ENCODE results near the gene ERGIC1. TPM values are rescaled to one million over a fixed set of nuclear protein-coding genes. Genes with fewer than 3 reads are reported as not detected.

ERGIC1 gene
- total RNA-seq, 2 donors from 2014 or later: 173 to 191 TPM

- Histone ChIP-seq H3K9me3 (no peaks in the 10 kb centered on the region), H3K9ac (ENCODE audit: low read depth in 2 of 2, low read length in 2 of 2) (peak overlapping the region in 1 of 2 donors; percentile 31), H3K27me3 (no peaks in the 10 kb centered on the region), H3K4me1 (no peaks in the 10 kb centered on the region), H3K36me3 (no peaks in the 10 kb centered on the region), H3K27ac (no peak overlapping the region), H3K4me3 (no peak overlapping the region)
- DNase-seq: no peak
- intact Hi-C loops (cut with DNase I): no loop called here
- TF ChIP-seq CTCF (IDR thresholded peaks at IDR 0.05): no peak
Measured at GRCh38 chr5:172878585-172878932, 44.5 kb downstream of the ERGIC1 start.

GRCh38 chr5:172878933-172879752, 45.1 kb downstream of the ERGIC1 start:
- intact Hi-C loops (cut with DNase I): no loop called here
- no peak for TF ChIP-seq CTCF (IDR thresholded peaks at IDR 0.05)
- H3K27me3 ChIP-seq: no peaks in the 10 kb centered on the region
- no peak overlapping the region for H3K27ac ChIP-seq
- no peaks in the 10 kb centered on the region for H3K9me3 ChIP-seq
- no peak for DNase-seq
- H3K9ac ChIP-seq (ENCODE audit: low read depth in 2 of 2, low read length in 2 of 2): peak overlapping the region in 1 of 2 donors; percentile 31
- no peaks in the 10 kb centered on the region for H3K36me3 ChIP-seq
- no peak overlapping the region for H3K4me3 ChIP-seq
- no peaks in the 10 kb centered on the region for H3K4me1 ChIP-seq

GRCh38 chr5:172881691-172882370, 47.8 kb downstream of the ERGIC1 start:
- H3K4me1 ChIP-seq: no peaks in the 10 kb centered on the region
- TF ChIP-seq CTCF (IDR thresholded peaks at IDR 0.05): no peak
- no peaks in the 10 kb centered on the region for H3K9me3 ChIP-seq
- H3K9ac ChIP-seq (ENCODE audit: low read depth in 2 of 2, low read length in 2 of 2): no peak overlapping the region
- no peak overlapping the region for H3K27ac ChIP-seq
- DNase-seq: no peak
- no peak overlapping the region for H3K4me3 ChIP-seq
- H3K36me3 ChIP-seq: no peaks in the 10 kb centered on the region
- intact Hi-C loops (cut with DNase I): no loop called here
- H3K27me3 ChIP-seq: no peaks in the 10 kb centered on the region

- no peak overlapping the region for H3K9ac ChIP-seq (ENCODE audit: low read depth in 2 of 2, low read length in 2 of 2)
- TF ChIP-seq CTCF (IDR thresholded peaks at IDR 0.05): no peak
- H3K9me3 ChIP-seq: no peaks in the 10 kb centered on the region
- H3K4me1 ChIP-seq: no peaks in the 10 kb centered on the region
- H3K36me3 ChIP-seq: no peaks in the 10 kb centered on the region
- intact Hi-C loops (cut with DNase I): no loop called here
- H3K27me3 ChIP-seq: no peaks in the 10 kb centered on the region
- DNase-seq: no peak
- no peak overlapping the region for H3K4me3 ChIP-seq
- H3K27ac ChIP-seq: no peak overlapping the region
Measured at GRCh38 chr5:172883066-172883465, 49.0 kb downstream of the ERGIC1 start.

GRCh38 chr5:172885597-172886340, 51.7 kb downstream of the ERGIC1 start:
- intact Hi-C loops (cut with DNase I): no loop called here
- H3K4me1 ChIP-seq: no peaks in the 10 kb centered on the region
- no peak overlapping the region for H3K9ac ChIP-seq (ENCODE audit: low read depth in 2 of 2, low read length in 2 of 2)
- no peaks in the 10 kb centered on the region for H3K27me3 ChIP-seq
- no peaks in the 10 kb centered on the region for H3K36me3 ChIP-seq
- H3K27ac ChIP-seq: no peak overlapping the region
- TF ChIP-seq CTCF (IDR thresholded peaks at IDR 0.05): no peak
- DNase-seq: no peak
- no peaks in the 10 kb centered on the region for H3K9me3 ChIP-seq
- H3K4me3 ChIP-seq: no peak overlapping the region
